Prostate gland (tissue), 2 donors: Measurements from ENCODE around the gene BACH1. TPM values are rescaled to one million over a fixed set of nuclear protein-coding genes. Genes with fewer than 3 reads are reported as not detected.

Experiments
- DNase-seq: peaks from one replicate; pipeline ENCODE4 v3.0.0-alpha.2; 2019; ENCODE audit warnings: low spot score
- H3K27ac ChIP-seq, 2 donors: fragments of 200-600 bp; sonication (generic); 2 replicates each; pipeline ENCODE4 v1.5.1; 2017 to 2019
- H3K27me3 ChIP-seq: fragments of 200-600 bp; sonication (generic); replicated peaks from 2 replicates; pipeline ENCODE4 v1.5.1; 2019; ENCODE audit not compliant: insufficient read depth
- H3K36me3 ChIP-seq, 2 donors: fragments of 200-600 bp; sonication (generic); 1 replicate in 1 of 2; 2 replicates in 1 of 2; pipeline versions ENCODE4 v1.5.1 to v1.8.1; 2017 to 2019
- H3K4me1 ChIP-seq: fragments of 200-600 bp; sonication (generic); replicated peaks from 2 replicates; pipeline ENCODE4 v1.5.1; 2019
- H3K4me3 ChIP-seq, 2 donors: fragments of 200-600 bp; sonication (generic); 2 replicates each; pipeline ENCODE4 v1.5.1; 2017 to 2019
- H3K9me3 ChIP-seq: fragments of 200-600 bp; sonication (generic); 2 replicates; pipeline ENCODE4 v1.5.1; 2017
- CTCF ChIP-seq, 4 experiments: fragments of 200-600 bp in 2 of 4; fragments of 450-650 bp in 2 of 4; sonication (generic) in 2 of 4; IDR thresholded peaks; 1 replicate in 3 of 4; 2 replicates in 1 of 4; pipeline ENCODE4 v1.5.1; 2016 to 2019; ENCODE audit warnings: antibody characterized with exemption in 4 of 4, mild to moderate bottlenecking in 2 of 4, moderate library complexity in 2 of 4
- POLR2A ChIP-seq: fragments of 450-650 bp; IDR thresholded peaks from one replicate; pipeline ENCODE4 v1.6.1; 2016; ENCODE audit warnings: antibody characterized with exemption, mild to moderate bottlenecking
- POLR2AphosphoS5 ChIP-seq: sonication (generic); formaldehyde crosslinking; IDR thresholded peaks from one replicate; pipeline ENCODE4 v1.6.1; 2017; ENCODE audit warnings: antibody characterized with exemption
- WGBS: methylation state at CpG from one replicate; pipeline ENCODE4 v1.1.5; 2018; 5-methylcytosine and 5-hydroxymethylcytosine counted together
- intact Hi-C: fragments of 100-400 bp; cut with DNase I; formaldehyde crosslinking; loops from one replicate; pipeline ENCODE4 v1.14.2; 2022
- total RNA-seq, 2 donors: library from RNA; depleted of rRNA; stranded (reverse); fragments of >200 nt; gene quantifications; one replicate each; pipeline ENCODE4 v1.1.0, GENCODE V29; 2016

The BACH1 gene
- total RNA-seq, 2 donors from 2014 or later = 42.4 to 46.2 TPM

GRCh38 chr21:29305561-29305960, 6.8 kb downstream of the BACH1 start:
- Histone ChIP-seq H3K27ac (peak overlapping the region; percentile 6 to 20), H3K4me1 (peaks cover 4% of the 10 kb centered on the region), H3K9me3 (no peaks in the 10 kb centered on the region), H3K27me3 (no peaks in the 10 kb centered on the region), H3K36me3 (no peaks in the 10 kb centered on the region), H3K4me3 (no peak overlapping the region)
- intact Hi-C loops = no loop called here
- DNase-seq = no peak
- 70% methylated on average over 1 of the region's 1 CpG for WGBS
- TF ChIP-seq POLR2A (no peak), CTCF (IDR thresholded peaks at IDR 0.05) (no peak), POLR2AphosphoS5 (no peak)

- Histone ChIP-seq H3K27me3 (no peaks in the 10 kb centered on the region), H3K4me3 (no peak overlapping the region), H3K9me3 (no peaks in the 10 kb centered on the region), H3K27ac (no peak overlapping the region), H3K36me3 (no peaks in the 10 kb centered on the region), H3K4me1 (peaks cover 4% of the 10 kb centered on the region)
- TF ChIP-seq CTCF (IDR thresholded peaks at IDR 0.05) (no peak), POLR2A (no peak), POLR2AphosphoS5 (no peak)
- DNase-seq = no peak
- 54% methylated on average over 3 of the region's 3 CpGs for whole genome bisulfite sequencing
- intact Hi-C loops = no loop called here
Observed at GRCh38 chr21:29306920-29307319, 8.2 kb downstream of the BACH1 start.

GRCh38 chr21:29307718-29308455, 9.2 kb downstream of the BACH1 start:
- intact Hi-C loops = no loop called here
- H3K36me3 ChIP-seq = no peaks in the 10 kb centered on the region
- WGBS = 61% methylated on average over 3 of the region's 3 CpGs
- no peak overlapping the region for H3K4me3 ChIP-seq
- no peaks in the 10 kb centered on the region for H3K27me3 ChIP-seq
- no peak for TF ChIP-seq POLR2A
- no peak for TF ChIP-seq POLR2AphosphoS5
- no peak for TF ChIP-seq CTCF (IDR thresholded peaks at IDR 0.05)
- no peak overlapping the region for H3K27ac ChIP-seq
- no peaks in the 10 kb centered on the region for H3K9me3 ChIP-seq
- peaks cover 4% of the 10 kb centered on the region for H3K4me1 ChIP-seq
- no peak for DNase-seq

- no peak overlapping the region for H3K4me3 ChIP-seq
- H3K27me3 ChIP-seq = no peaks in the 10 kb centered on the region
- intact Hi-C loops = no loop called here
- H3K27ac ChIP-seq = no peak overlapping the region
- WGBS = 79% methylated on average over 2 of the region's 2 CpGs
- no peaks in the 10 kb centered on the region for H3K36me3 ChIP-seq
- peaks cover 4% of the 10 kb centered on the region for H3K4me1 ChIP-seq
- no peak for DNase-seq
- TF ChIP-seq CTCF (IDR thresholded peaks at IDR 0.05) (no peak), POLR2AphosphoS5 (no peak), POLR2A (no peak)
- no peaks in the 10 kb centered on the region for H3K9me3 ChIP-seq
Observed at GRCh38 chr21:29308456-29308783, 9.7 kb downstream of the BACH1 start.

GRCh38 chr21:29309703-29310102, 11.0 kb downstream of the BACH1 start:
- TF ChIP-seq POLR2A (no peak), CTCF (IDR thresholded peaks at IDR 0.05) (no peak), POLR2AphosphoS5 (no peak)
- H3K4me3 ChIP-seq = no peak overlapping the region
- WGBS = 81% methylated on average over 2 of the region's 2 CpGs
- no peak for DNase-seq
- H3K27me3 ChIP-seq = no peaks in the 10 kb centered on the region
- H3K4me1 ChIP-seq = peaks cover 4% of the 10 kb centered on the region
- H3K27ac ChIP-seq = no peak overlapping the region
- intact Hi-C loops = no loop called here
- H3K9me3 ChIP-seq = no peaks in the 10 kb centered on the region
- no peaks in the 10 kb centered on the region for H3K36me3 ChIP-seq
